Subcutaneous adipose tissue (tissue), 4 donors: ENCODE results near the gene N4BP2. TPM values are rescaled to one million over a fixed set of nuclear protein-coding genes. Genes with fewer than 3 reads are reported as not detected.

Source experiments
- CTCF ChIP-seq: fragments of 450-650 bp; IDR thresholded peaks from one replicate; pipeline ENCODE4 v1.5.1; 2016; ENCODE audit warnings: low read depth, mild to moderate bottlenecking, control low read depth, antibody characterized with exemption, moderate library complexity
- total RNA-seq, 4 donors: library from RNA; depleted of rRNA; stranded (reverse); fragments of >200 nt; gene quantifications; one replicate each; pipeline ENCODE4 v1.1.0, GENCODE V29; 2016

Gene N4BP2
- total RNA-seq, 4 donors from 2014 or later: 6.8 to 14.2 (median 10.0) TPM

GRCh38 chr4:40195182-40196177 lies 138.8 kb downstream of the N4BP2 start:
- no peak for TF ChIP-seq CTCF

- TF ChIP-seq CTCF: no peak
These were observed 139.6 kb downstream of the N4BP2 start for GRCh38 chr4:40196272-40196671.

- no peak for TF ChIP-seq CTCF
These were observed 140.2 kb downstream of the N4BP2 start, which contains the start of gene RHOH for GRCh38 chr4:40196724-40197281. TSS of gene RHOH (plus strand) at chr4:40197031. CDS start at chr4:40243387, 46,356 bp downstream.

GRCh38 chr4:40197879-40198689 lies 141.4 kb downstream of the N4BP2 start:
- TF ChIP-seq CTCF: no peak

GRCh38 chr4:40199179-40199670 lies 142.6 kb downstream of the N4BP2 start:
- no peak for TF ChIP-seq CTCF

GRCh38 chr4:40199999-40200874 lies 143.6 kb downstream of the N4BP2 start:
- no peak for TF ChIP-seq CTCF
